NK-92 treated with Interleukin-12 subunit alpha and Interleukin-12 subunit beta, amount 100 ng/mL, for 24 hours (cell line): ENCODE measurements around the gene AGPAT3.

ENCODE experiments used
- DNase-seq: peaks from one replicate; lab custom pipeline; 2025; lab: John Stamatoyannopoulos, UW

The AGPAT3 gene

DNA sequence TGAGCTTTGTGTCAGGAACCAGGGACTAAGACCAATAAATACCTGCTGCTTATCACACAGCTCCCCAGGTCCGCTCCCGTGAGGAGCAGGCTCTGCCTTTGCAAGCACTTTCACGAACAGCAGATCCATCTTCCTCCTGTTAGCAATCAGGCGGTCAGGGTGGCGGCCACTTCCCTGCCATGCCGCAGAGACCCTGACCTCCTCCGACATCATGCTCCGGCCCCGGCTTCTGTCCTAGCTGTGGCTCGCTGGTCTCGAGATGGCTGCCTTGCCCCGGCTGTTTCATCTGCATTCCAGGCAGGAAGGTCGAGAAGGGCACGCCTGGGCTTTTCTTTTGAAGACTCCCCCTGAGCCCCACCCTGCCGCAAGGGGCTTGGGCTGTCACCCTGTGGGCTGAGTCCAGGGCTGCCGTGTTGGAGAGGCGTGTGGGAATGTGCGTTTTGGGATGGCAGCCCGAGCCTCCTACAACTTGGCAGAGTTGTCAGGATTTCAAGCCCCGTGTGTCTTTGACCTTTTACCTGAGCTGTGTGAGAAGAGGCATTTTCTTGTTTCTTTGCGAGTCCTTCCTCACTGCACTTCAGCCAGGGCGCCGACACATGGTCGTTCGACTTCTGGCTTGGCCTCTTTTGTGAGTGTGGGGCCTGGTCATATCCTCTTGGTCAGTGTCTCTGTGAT is 59.5 kb downstream of the AGPAT3 start:
- DNase-seq, result no peak

DNA sequence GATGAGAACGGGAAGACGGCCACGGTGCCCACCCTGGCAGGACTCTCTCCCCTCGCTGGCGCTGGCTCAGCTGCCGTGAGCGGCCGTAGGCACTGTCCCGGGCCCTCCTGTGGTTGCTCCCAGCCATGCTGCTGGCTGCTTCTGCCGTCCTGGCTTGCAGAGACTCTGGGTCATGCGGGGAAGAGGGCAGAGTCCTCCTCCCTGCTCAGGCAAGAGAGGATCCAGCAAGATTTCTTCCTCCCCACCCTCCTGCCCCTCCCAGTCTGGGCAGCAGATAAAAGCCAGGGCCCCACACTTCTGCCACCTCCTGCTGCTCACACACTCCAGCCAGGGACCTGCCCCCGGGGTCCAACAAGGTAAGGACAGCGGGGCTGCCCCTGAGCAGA is 60.1 kb downstream of the AGPAT3 start:
- no peak for DNase-seq

DNA sequence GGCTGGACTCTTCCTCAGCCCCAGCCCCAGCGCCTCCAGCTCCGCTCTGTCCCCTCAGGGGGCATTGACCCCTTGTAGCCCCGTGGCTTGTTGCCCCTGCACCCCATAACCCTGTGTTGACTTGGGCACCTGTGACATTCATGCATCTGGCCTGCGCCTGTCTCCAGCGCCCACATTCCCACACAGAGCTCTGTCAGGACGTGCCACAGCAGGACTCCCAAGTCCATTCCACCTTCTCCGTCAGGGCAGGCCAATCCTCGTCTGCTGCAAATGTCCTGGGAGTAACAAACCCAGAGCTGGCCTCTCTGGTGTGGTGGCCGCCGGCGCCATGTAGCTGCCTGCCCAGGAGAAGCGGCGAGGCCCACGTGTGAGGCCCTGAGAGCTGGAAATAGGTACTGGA is 60.6 kb downstream of the AGPAT3 start:
- no peak for DNase-seq

DNA sequence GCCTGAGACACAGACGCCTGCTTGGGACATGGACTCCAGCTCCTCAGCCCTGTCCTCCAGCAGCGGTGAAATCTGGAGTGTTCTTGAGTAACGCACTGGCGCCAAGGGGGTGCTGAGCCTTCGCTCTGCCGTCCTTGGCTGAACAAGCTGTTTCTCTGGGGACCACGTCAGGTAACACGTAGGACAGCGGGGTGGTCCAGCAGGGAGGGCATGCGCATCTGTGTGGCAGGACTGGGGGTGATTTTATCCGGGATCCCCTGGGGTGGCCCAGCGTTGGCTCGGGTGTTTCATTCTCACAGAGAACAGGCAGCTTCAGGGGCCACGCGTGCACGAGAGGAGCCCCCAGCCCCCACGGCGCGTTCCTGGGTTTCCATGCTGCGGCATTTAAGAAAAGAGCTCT is 61.2 kb downstream of the AGPAT3 start:
- DNase-seq, result no peak

DNA sequence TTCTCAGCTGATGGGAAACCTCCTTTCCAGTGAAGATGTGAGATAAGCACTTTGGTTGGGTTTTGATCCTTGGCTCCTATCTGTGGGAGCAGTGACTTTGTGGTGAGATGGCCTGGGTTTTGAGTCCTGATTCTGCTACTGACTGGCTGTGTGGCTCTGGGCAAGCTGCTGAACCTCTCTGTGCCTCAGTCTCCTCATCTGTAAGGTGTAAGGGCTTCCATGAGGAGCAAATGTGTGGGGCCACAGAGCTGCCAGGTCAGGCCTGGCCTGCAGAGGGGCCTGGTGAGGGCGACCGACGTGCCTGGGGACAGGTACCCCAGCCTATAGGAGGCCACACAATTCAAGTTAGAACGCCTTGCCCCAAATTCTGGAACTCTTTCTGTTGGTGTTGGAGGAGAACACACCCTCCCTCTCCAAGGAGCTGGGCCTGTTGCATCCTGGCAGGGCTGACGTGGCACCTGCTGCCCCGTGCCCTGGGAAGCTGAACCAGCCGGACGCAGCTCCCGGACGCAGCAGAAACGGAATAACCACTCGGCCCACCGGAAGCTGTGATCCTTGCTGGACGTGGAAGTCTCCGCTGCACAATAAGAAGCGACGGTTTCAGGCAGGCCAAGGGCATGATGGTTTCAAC is 62.7 kb downstream of the AGPAT3 start:
- DNase-seq, result no peak

DNA sequence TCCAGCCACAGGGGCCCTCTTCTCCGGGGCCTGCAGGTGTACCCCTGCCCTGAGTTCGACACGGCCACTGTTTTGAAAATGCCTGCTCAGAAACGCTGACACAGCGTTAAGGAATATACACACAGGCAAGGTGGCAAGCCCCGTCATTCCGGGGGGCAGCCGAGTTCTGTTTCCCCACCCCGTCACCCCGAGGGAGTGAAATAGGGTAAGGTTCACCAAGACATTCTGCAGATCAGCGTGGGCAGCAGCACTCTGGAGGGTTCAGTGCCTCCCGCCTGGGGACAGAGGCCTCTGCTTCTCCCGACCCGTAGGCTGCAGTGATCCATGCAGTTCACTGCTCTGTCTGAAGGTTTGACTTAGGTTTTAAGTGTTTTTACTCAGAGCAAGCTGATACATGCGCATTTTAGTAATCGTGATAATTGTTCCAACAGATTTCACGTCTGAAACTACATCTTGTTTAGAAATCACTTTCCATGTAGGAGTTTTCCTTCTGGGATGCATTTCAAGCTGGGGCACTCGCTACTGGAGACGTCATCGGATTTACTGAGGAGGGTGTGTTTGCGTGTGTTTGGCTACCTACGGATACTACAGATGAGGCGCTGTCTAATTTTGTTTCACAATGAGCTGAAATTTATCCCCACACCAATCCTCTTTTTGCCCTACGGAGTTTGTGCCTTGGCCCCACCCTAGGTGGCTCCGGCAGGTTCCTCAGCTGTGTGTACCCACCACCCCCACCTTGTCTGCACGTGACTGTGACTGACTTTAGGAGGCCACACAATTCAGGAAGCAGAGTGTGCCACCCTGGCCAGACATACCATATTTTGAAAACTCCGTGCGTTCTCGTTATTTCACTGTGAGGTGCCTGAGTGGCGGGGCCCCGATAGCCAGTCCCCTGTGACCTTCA is 63.5 kb downstream of the AGPAT3 start:
- no peak for DNase-seq

DNA sequence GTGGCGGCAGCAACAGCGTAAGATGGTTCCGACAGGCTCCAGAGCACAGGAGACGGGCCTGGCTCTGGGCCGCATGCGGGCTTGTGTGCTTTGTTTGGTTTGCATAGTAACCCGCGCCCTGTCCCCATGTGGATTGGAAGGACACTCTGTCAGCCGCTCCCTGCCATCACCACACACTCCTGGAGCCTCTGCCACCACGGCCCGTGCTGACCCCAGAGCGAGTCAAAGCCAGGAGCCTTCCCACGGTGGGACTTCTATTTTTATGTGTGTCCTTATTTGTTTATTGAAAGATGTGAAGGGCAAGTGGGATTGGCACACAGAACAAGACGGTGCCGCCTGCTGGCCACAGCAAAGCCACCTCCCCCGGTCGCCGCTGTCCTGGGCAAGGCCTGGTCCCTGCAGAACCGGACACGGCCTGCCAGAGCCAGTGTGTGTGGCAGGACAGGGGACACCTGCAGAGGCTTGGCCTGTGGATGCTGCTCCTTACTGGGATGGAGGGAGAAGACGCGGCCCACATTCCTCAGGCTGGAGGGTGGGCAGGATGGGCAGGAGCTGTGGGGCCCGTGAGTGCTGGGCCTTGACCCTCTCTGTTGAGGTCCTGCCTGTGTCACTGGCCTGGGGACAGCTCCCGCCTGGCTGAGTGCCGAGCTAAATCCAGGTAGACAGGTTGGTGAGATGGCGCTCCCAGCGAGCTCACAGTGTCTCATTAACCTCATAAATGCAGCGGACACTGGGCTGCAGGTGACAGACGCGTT is 64.4 kb downstream of the AGPAT3 start:
- DNase-seq, result no peak

DNA sequence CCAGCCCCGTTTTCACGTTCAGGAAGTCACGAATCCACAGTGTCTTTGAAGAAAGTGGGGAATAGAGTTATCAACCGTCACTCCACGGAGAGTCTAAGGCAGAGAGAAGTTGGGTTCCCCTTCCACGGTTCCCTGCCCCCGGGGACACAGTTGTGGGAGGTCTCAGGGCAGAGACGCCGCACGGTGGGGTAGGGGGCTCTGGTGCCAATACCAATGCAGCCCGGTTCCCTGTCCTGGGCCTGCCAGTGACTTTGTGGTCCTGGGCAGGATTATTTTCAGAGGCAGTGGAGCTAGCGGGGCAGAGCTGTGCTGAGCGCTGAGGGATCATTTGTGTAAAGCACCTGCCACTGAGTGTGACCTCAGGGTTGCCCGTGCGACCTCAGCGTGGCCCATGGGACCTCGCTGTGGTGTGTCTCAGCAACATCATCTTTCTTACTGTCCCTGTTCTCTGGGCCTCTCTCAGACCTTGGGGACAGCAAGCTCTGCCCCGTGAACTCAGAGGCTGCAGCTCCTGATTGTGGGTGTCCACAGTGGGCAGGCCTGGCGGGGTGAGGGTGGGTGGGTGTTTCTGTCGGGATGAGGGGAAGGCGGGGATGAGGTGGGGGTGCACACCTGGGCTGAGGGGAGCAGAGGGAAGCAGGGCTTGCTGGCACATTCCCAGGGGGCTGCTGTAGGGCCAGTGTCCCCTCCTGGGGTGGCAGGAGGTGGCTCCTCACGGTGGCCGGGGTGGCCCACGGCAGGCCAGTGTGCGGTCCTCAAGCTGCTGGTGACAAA is 65.2 kb downstream of the AGPAT3 start:
- DNase-seq, result no peak

DNA sequence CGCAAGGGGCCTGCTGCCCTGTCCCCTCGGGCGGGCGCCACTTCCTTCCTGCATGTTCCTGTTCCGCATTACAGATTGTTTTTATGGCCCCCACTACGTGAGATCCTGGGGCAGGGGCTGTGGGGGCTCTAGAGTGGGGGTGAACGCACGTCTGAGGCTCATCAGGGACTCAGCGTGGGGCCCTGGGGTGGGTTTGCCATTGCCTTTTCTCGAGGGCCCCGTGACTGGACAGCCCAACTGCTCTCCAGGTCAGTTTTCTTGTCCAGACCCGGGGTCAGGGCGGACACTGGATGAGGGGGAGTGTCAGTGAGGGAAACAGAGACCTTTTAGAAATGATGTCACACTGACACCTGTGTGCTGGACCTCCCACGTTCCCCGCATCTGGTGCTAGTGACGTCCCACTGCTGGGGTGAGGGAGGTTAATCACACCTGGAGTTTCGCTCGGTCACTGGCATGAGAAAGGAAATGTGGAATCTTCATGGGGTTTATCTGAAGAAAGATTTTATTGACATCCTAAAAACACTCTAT is 65.9 kb downstream of the AGPAT3 start:
- DNase-seq, result no peak

DNA sequence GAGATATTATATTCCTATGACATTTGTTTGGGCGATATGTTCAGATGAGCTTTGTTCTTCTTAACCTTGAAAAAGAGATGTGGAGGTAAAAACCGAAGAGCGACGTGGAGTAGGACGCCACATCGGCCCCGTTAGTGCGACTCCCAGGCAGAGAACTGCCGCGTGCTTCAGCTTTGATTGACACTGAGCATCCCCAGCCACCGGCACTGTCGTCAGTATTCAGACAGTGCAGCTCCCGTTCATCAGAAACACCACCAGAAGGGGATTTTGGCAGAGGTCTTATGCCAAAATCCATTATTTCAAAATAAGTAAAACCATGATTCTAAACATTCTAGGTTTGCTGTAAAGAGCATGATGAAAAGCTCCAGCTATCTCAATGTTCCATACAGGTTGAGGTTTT is 66.5 kb downstream of the AGPAT3 start:
- no peak for DNase-seq

DNA sequence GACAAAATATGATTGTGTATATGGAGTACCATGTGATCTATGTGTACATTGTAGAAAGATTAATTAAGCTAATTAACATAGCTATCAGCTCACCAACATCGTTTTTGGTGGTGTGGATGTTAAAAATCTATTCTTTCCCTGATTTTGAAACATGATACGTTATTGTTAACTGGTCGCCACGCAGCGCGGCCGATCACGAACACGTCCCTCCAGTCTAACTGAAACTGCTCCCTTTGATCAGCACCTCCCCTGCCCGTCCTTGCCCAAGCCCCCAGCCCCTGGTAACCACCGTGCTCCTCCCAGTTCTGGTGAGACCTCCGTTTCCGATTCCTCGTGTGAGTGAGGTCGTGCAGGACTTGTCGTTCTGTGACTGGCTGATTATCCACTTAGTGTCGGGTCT is 67.0 kb downstream of the AGPAT3 start:
- DNase-seq, result no peak

DNA sequence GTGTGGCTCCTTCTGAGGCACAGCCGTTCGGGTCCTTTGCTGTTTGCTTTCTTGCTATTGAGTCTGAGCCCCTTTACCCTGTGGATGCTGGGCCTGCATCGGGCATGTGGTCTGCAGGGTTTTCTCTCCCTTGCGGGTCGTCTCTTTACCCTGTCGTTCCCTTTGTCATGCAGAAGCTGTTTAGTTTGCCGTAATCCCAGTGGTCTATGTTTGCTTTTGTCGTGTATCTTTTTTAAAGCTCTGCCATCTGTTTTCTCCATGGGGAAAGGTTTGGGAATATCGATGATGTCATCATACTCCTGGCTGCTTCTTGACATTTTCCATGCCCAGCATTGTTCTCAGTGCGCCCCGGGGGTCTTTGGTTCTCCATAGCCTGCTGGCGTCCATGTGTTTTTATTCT is 68.2 kb downstream of the AGPAT3 start:
- no peak for DNase-seq

DNA sequence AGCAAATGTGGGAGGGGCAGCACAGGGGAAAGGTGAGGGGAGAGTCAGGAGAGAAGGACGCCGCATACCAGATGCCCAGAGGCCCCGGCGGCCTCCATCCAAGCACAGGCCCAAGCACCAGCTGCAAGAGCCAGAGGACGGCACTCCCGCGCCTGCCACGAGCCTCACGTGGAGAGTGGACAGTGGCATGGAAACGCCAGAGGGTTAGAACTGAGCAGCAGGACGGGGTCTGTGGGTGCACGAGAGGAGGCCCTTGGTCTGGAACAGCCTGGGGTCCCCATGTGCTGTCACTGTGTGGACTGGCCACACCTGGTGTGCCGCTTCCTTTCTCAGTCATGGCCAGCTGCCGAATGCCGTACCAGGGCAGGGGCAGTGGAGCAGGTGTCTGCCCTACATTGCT is 68.7 kb downstream of the AGPAT3 start:
- no peak for DNase-seq

DNA sequence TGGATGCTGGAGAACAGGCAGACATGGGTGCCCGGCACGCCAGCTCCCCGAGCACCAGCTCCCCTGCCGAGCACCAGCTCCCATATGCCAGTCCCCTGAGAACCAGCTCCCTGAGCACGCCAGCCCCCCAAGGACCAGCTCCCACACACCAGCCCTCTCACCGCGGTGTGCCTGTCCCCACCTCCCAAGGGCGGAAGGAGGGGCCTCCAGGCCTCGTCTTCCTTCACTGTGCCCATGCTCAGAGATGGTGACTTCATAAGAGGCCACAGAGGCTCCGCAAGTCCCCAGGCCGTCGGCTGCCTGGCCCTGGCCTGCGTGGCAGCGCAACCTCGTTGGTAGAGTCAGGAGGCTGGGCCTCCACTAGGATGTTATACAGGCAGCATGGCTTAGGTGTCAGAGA is 69.1 kb downstream of the AGPAT3 start:
- DNase-seq, result no peak

DNA sequence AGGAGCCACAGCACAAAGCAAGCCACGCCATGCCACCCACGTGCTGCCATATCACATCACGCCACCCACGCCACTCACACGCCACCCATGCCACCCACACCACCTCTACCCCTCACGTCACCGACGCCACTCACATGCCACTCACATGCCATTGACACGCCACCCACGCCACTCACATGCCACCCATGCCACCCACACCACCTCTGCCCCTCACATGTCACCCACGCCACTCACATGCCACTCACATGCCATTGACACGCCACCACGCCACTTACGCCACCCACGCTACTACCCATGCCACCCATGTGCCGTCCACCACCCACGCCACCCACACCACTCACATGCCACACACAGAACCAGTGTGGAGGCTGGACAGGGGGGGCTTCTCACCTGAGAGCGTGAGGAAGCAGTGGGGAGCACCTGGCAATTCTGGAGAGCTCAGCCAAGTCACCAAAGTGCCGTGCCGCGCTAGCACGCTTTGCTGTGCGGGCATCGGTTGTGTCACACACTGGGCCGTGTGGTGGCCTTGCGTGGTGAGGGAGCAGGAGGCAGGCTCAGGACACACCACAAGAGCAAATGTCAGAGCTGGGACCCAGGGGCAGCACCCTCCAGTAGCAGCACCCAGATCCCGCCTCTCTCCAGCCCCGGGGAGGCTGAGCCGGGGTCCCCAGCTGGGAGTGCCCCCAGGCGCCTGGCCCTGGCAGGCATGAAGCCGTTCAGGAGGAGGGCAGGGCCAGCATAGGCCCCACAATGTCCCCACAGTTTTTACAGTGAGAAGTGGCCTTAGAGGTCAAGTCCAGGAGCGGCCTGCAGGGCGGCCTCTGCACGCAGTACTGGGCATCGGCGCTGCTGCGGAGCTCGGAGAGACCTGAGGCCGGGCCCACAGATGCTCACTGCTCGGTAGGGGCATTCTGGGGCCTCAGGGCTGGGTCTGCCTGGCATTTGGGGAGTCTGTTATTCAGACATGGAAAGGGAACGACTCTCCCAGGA is 70.0 kb downstream of the AGPAT3 start:
- no peak for DNase-seq

DNA sequence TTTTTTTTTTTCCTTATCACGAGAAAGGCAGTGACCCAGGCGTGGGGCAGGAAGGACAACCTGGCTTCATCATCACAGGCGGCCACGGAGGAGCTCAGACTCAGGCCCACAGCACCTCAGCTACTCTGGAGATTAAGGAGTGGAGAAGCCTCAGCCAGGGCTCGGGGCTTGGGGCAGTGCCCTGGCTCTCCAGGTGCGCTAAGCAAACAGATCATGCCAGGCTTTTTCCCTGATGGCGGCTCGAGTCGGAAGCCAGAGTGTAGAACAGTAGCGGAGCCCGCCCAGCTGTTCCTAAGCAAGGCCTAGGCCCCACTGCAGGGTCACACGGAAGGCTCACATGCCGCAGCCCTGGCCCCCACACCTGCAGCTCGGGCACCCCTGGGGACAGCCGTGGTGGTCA is 70.7 kb downstream of the AGPAT3 start:
- DNase-seq, result no peak

DNA sequence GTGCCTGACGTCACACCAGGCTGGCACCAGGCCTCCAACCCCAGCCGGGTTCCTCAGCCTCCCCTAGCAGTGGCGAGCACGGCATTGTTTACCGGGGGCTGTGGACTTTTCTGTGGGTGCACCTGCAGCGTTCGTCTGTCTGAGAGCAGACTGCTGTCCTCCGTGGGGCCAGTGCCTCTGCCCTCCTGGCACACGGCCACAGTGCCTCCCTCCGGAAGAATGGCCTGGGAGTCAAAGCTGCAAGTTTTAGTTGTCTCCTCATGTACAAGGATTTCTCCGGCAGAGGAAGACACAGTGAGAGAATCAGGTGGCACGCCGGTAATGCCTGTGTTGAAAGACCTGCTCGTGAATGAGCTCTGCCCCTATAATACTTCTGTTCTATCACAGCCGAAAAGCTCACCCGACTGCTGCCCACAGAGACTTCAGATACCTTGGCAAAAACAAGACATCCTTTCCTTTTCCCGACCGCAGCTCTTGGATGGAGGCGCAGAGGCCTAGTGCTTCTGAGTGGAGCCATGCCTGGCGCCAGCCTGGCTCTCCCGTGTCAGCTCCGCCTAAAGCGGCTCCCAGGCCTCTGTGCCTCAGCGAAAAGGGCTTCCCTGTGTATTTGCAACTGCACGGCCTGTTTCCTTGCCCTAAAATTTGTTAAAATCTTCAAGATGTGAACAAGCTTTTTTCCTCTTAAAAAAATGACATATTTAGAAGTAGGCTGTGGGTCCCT is 71.4 kb downstream of the AGPAT3 start:
- no peak for DNase-seq

DNA sequence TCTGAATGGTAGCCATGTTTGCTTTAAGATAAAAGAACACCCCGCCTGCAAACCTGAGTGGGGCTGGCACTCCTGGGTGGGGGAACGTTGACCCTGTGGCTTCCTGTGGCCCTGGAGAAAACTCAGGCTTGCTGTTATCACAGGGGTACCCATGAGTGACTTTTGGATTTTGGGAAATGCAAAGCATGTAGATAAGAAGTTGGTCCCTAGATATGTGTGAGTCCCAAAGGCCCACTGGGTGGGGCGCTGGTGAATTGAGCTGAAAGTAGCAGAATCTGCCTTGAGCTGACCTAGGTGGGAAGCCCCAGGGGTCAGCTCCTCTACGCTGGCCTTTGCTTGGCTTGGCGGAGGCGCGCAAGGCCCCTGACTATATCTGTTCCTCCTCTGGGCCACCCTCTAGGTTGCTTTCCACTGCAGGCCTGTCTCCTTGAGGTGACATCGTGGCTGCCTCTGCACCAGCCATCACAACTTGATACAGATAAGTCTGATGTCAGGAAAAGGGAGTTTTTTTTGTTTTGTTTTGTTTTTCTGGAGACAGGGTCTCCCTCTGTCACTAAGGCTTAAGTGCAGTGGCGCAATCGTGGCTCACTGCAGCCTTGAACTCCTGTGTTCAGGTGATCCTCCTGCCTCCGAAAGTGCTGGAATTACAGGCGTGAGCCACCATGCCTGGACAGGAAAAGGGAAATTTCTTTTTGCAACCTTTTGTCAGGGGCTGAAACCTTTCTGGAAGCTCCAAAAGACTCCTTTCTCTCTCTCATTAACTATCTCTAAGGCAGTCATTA is 72.2 kb downstream of the AGPAT3 start:
- no peak for DNase-seq

DNA sequence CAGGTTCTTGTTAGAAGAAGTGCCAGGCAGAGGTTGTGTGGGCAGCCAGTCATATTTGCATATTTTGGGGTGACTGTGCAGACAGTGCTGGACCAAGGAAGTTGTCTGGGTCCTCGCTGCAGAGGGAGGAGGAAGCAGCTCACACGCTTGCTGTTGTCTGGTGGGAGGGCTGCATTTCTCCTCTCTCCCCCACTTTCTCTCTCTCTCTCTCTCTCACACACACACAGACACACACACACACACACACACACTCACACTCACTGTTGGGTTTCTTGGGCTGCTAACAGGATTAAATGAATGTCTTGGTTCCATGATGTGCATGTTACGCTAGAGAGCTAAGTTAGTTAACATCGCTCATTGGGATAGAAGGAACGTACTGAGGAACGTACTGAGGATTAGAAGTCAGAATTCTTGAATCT is 72.9 kb downstream of the AGPAT3 start:
- DNase-seq, result no peak
